B cell (primary cell): ENCODE results near the gene EFNB2.

Source experiments
- CTCF ChIP-seq: fragments of 200-600 bp; IDR thresholded peaks from one replicate; pipeline ENCODE4 v1.8.0; 2022; ENCODE audit warnings: antibody characterized with exemption, mild to moderate bottlenecking
- EZH2 ChIP-seq: IDR thresholded peaks from 2 replicates; pipeline ENCODE4 v1.6.1; 2012; ENCODE audit warnings: borderline replicate concordance, low read depth, mild to moderate bottlenecking, moderate library complexity, low read length; ENCODE audit not compliant: insufficient read depth, poor library complexity, severe bottlenecking

GRCh38 chr13:106529415-106530170, 5.9 kb downstream of the EFNB2 start:
- TF ChIP-seq EZH2 (no peak), CTCF (no peak)
